GM12892 (cell line): ENCODE measurements around the gene RPE.

ENCODE experiments used
- POLR2A ChIP-seq: IDR thresholded peaks from 2 replicates; pipeline ENCODE4 v1.6.1; 2011; ENCODE audit warnings: low read depth, low read length, control low read depth
- POLR2AphosphoS5 ChIP-seq: IDR thresholded peaks from 2 replicates; pipeline ENCODE4 v1.6.1; 2011; ENCODE audit warnings: low read depth, low read length, control low read depth

DNA sequence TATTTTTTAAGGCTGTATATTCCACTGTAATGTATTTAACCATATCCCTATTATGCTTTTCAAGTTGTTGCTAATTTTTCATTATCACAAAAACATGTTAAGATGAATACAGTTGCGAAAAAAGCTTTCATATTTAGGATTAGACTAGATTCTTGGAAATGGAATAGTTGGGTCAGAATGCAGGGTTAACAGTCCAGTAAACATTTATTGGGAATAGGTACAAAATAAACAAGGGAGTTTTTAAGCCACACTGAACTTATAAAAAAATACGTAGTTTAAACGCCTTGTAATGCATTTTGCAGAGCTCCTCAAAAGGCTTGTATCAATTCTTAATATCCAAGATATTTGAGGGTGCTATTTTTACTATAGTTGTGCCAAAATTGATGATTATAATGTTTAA is 35.6 kb downstream of the RPE start:
- TF ChIP-seq POLR2A = no peak
- no peak for TF ChIP-seq POLR2AphosphoS5
